Thoracic aorta (tissue), 2 donors: ENCODE results near the gene AFTPH. TPM values are rescaled to one million over a fixed set of nuclear protein-coding genes. Genes with fewer than 3 reads are reported as not detected.
A peak's percentile ranks its signal among the peaks of the same experiment; 100 is the strongest.

ENCODE experiments used
- ATAC-seq: fragments of 150-250 bp; one replicate; pipeline ENCODE4 v1.8.0; 2017; ENCODE audit warnings: low read depth; ENCODE audit not compliant: insufficient number of reproducible peaks, low FRiP score
- DNase-seq: peaks from one replicate; pipeline ENCODE4 v3.0.0-alpha.2; 2020; ENCODE audit warnings: low spot score
- H3K27ac ChIP-seq, 2 donors: fragments of 200-600 bp; sonication (generic); 1 replicate in 1 of 2; 2 replicates in 1 of 2; pipeline ENCODE4 v1.5.1; 2016; ENCODE audit warnings: mild to moderate bottlenecking in 2 of 2, moderate library complexity in 2 of 2
- H3K27me3 ChIP-seq: fragments of 200-600 bp; sonication (generic); replicated peaks from 2 replicates; pipeline ENCODE4 v1.6.0; 2016; ENCODE audit warnings: mild to moderate bottlenecking; ENCODE audit not compliant: insufficient read depth
- H3K36me3 ChIP-seq: fragments of 200-600 bp; sonication (generic); one replicate; pipeline ENCODE4 v1.5.1; 2016
- H3K4me1 ChIP-seq, 2 donors: fragments of 200-600 bp; sonication (generic); 1 replicate in 1 of 2; 2 replicates in 1 of 2; pipeline versions ENCODE4 v1.5.1 to v1.6.0; 2016; ENCODE audit warnings: low read depth in 2 of 2, mild to moderate bottlenecking in 1 of 2; ENCODE audit not compliant: control insufficient read depth in 1 of 2
- H3K4me3 ChIP-seq: fragments of 200-600 bp; sonication (generic); 2 replicates; pipeline ENCODE4 v1.5.1; 2016; ENCODE audit warnings: mild to moderate bottlenecking
- H3K9me3 ChIP-seq: fragments of 200-600 bp; sonication (generic); 2 replicates; pipeline ENCODE4 v1.5.1; 2016
- total RNA-seq, 2 donors: library from RNA; depleted of rRNA; stranded (reverse); fragments of >200 nt; gene quantifications; one replicate each; pipeline versions ENCODE4 v1.1.0 to v1.2.3, GENCODE V29; 2016
- TF ChIP-seq, protein P1 (sequence below): fragments of 200-600 bp; sonication (generic); IDR thresholded peaks from one replicate; pipeline ENCODE4 v1.5.1; 2019; ENCODE audit warnings: antibody characterized with exemption

AFTPH gene
- total RNA-seq, 2 donors from 2014 or later: 27.3 to 32.1 TPM

DNA sequence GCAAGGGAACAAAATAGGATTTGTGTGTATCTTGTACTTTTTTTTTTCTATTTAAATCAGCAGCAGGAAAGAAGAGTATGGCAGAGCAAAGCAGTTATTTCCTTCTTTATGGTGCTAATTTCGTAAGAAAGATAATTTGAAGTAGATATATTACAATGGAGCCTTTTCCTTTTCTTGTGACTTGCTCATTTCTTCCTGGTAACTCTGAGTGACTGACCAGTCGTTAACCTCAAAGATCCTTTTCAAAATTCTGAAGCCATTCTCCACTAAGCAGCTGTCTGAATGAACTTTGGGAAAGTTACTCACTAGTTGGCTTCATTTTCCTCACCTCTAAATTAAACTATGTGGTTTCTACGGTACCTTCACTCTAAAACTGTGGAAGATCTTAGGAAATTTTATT lies 24.6 kb downstream of the AFTPH start:
- Histone ChIP-seq H3K27ac (no peak overlapping the region), H3K27me3 (no peaks in the 10 kb centered on the region), H3K9me3 (no peaks in the 10 kb centered on the region), H3K4me1 (peaks cover under 1 to 21% of the 10 kb centered on the region in 2 donors), H3K4me3 (no peak overlapping the region), H3K36me3 (no peaks in the 10 kb centered on the region)
- TF ChIP-seq, protein P1, sequence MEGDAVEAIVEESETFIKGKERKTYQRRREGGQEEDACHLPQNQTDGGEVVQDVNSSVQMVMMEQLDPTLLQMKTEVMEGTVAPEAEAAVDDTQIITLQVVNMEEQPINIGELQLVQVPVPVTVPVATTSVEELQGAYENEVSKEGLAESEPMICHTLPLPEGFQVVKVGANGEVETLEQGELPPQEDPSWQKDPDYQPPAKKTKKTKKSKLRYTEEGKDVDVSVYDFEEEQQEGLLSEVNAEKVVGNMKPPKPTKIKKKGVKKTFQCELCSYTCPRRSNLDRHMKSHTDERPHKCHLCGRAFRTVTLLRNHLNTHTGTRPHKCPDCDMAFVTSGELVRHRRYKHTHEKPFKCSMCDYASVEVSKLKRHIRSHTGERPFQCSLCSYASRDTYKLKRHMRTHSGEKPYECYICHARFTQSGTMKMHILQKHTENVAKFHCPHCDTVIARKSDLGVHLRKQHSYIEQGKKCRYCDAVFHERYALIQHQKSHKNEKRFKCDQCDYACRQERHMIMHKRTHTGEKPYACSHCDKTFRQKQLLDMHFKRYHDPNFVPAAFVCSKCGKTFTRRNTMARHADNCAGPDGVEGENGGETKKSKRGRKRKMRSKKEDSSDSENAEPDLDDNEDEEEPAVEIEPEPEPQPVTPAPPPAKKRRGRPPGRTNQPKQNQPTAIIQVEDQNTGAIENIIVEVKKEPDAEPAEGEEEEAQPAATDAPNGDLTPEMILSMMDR: no peak
- ATAC-seq (no peak), DNase-seq (no peak)

DNA sequence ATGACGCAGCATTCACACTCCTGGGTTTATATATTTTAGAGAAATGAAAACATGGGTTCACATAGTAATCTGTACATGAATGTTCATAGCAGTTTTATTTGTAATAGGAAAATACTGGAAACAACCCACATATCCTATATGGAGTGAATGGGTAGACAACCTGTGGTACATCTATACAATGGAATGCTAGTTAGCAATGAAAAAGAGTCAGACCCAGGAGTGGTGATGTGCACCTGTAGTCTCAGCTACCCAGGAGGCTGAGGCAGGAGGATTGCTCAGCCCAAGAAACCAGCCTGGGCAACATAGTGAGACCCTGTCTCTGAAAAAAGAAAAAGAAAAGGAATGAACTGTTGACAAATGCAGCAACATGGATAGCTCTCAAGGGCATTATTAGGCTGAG lies 25.9 kb downstream of the AFTPH start:
- Histone ChIP-seq H3K9me3 (no peaks in the 10 kb centered on the region), H3K4me1 (peaks cover 0 to 19% of the 10 kb centered on the region in 2 donors), H3K4me3 (no peak overlapping the region), H3K27me3 (no peaks in the 10 kb centered on the region), H3K27ac (no peak overlapping the region), H3K36me3 (no peaks in the 10 kb centered on the region)
- DNase-seq: no peak
- ATAC-seq: no peak
- TF ChIP-seq, protein P1: no peak

DNA sequence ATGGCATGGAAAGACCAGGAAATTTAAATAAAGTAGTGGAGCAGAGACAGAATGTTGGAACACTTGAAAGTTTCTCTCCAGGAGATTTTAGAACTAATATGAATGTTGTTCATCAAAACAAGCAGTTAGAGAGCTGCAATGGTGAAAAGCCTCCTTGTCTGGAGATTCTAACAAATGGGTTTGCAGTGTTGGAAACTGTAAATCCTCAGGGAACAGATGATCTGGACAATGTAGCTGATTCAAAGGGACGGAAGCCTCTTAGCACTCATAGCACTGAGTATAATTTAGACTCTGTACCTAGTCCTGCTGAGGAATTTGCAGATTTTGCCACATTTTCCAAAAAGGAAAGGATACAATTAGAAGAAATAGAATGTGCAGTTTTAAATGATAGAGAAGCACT lies 27.7 kb downstream of the AFTPH start:
- no peak for DNase-seq
- TF ChIP-seq, protein P1: no peak
- H3K36me3 ChIP-seq: no peaks in the 10 kb centered on the region
- H3K27me3 ChIP-seq: no peaks in the 10 kb centered on the region
- H3K4me1 ChIP-seq: peaks cover 0 to 25% of the 10 kb centered on the region in 2 donors
- H3K27ac ChIP-seq: no peak overlapping the region
- no peaks in the 10 kb centered on the region for H3K9me3 ChIP-seq
- ATAC-seq: no peak
- H3K4me3 ChIP-seq: no peak overlapping the region

DNA sequence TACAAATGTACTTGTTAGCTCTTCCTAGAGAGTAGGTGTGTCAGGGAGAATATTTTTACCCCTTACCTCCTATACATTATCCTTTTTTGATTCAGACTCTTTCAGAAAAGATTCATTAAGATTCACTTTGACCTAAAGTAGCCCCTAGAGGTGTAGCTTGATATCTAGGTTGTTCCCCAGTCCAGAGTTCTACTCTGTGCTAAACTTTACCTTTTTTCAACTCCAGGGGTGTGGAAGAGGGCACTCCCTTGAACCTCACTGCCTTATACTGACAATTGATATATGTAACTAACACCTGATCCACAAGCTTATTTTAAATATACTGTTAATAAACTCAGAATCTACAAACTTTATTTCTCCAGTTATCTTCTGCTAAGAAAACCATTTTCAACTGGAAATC lies 30.0 kb downstream of the AFTPH start:
- Histone ChIP-seq H3K36me3 (no peaks in the 10 kb centered on the region), H3K4me1 (peaks cover 0 to 25% of the 10 kb centered on the region in 2 donors), H3K27me3 (no peaks in the 10 kb centered on the region), H3K9me3 (no peaks in the 10 kb centered on the region), H3K4me3 (no peak overlapping the region), H3K27ac (peak overlapping the region; percentile 24 to 80)
- DNase-seq (no peak), ATAC-seq (no peak)
- TF ChIP-seq, protein P1: no peak

DNA sequence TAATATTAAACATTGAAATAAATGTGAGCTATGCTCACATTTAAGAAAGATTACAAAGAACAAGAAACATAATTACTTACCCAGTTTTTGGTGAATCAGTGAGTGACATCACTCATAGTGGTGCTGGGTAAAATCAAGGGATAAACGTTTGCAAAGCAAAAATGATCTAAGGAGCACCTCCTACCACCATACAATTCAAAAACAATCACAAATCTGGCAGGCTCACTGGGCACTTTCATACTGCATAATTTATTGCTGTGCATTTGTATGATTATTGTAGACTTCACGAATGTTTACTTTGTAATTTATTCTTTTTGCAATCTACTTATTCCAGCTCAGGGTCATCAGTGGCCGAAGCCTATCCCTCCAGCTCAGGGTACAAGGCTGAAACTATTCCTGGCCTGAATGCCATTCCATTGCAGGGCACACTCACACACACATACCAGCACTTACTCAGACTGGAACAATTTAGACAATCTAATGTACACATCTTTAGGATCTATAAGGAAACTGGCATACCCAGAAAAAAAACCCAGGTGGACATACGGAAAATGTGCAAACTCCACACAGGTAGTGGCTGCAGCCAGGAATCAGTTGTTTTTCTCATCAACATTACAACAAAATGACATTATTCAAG lies 34.4 kb downstream of the AFTPH start:
- Histone ChIP-seq H3K27ac (no peak overlapping the region), H3K4me3 (no peak overlapping the region), H3K9me3 (no peaks in the 10 kb centered on the region), H3K4me1 (peaks cover 0 to 20% of the 10 kb centered on the region in 2 donors), H3K27me3 (no peaks in the 10 kb centered on the region), H3K36me3 (no peaks in the 10 kb centered on the region)
- DNase-seq (no peak), ATAC-seq (no peak)
- TF ChIP-seq, protein P1: no peak
